OCI-LY1 (cell line): ENCODE measurements around the gene ZNF132.
"Not testable (repeated sequence)": the region's sequence is repeated elsewhere in the genome, so short reads cannot be mapped to it uniquely, and the experiment has no call there.

Experiments used
- H2AFZ ChIP-seq: fragments of 200-600 bp; sonication (generic), shearing (Covaris generic); 2 replicates; pipeline ENCODE4 v1.6.0; 2014; ENCODE audit warnings: antibody characterized with exemption, mild to moderate bottlenecking, low read length
- H3F3A ChIP-seq: fragments of 200-600 bp; sonication (generic), shearing (Covaris generic); 2 replicates; pipeline ENCODE4 v1.6.0; 2014; ENCODE audit warnings: mild to moderate bottlenecking, antibody characterized with exemption, low read length, moderate library complexity; ENCODE audit not compliant: insufficient read depth
- H3K27ac ChIP-seq: fragments of 200-600 bp; sonication (generic); 2 replicates; pipeline ENCODE4 v1.5.1; 2014; ENCODE audit warnings: low read length, mixed run types, mild to moderate bottlenecking, low read depth; ENCODE audit not compliant: poor library complexity, severe bottlenecking
- H3K27me3 ChIP-seq: fragments of 200-600 bp; sonication (generic); 2 replicates; pipeline ENCODE4 v1.6.0; 2014; ENCODE audit warnings: antibody characterized with exemption, mild to moderate bottlenecking, low read length, moderate library complexity; ENCODE audit not compliant: insufficient read depth
- H3K36me3 ChIP-seq: fragments of 200-600 bp; sonication (generic); 2 replicates; pipeline ENCODE4 v1.6.1; 2014; ENCODE audit warnings: mild to moderate bottlenecking, antibody characterized with exemption, low read length, moderate library complexity, mixed read lengths; ENCODE audit not compliant: insufficient read depth
- H3K4me1 ChIP-seq: fragments of 200-600 bp; sonication (generic); 2 replicates; pipeline ENCODE4 v1.5.1; 2014; ENCODE audit warnings: mild to moderate bottlenecking, low read length, moderate library complexity; ENCODE audit not compliant: insufficient read depth, severe bottlenecking
- H3K4me2 ChIP-seq: fragments of 200-600 bp; sonication (generic), shearing (Covaris generic); 2 replicates; pipeline ENCODE4 v1.6.1; 2014; ENCODE audit warnings: low read length
- H3K4me3 ChIP-seq: fragments of 200-600 bp; sonication (generic); 2 replicates; pipeline ENCODE4 v1.5.1; 2014; ENCODE audit warnings: low read length, low read depth, mild to moderate bottlenecking, mixed read lengths; ENCODE audit not compliant: poor library complexity, severe bottlenecking
- H3K79me2 ChIP-seq: fragments of 200-600 bp; shearing (Covaris generic); 2 replicates; pipeline ENCODE4 v1.6.1; 2016; ENCODE audit warnings: mixed run types, low read length, mixed read lengths; ENCODE audit not compliant: insufficient read depth
- H3K9ac ChIP-seq: fragments of 200-600 bp; sonication (generic), shearing (Covaris generic); 2 replicates; pipeline ENCODE4 v1.6.1; 2014; ENCODE audit warnings: mild to moderate bottlenecking, low read length, mixed read lengths
- H3K9me2 ChIP-seq: fragments of 200-600 bp; sonication (generic), shearing (Covaris generic); 2 replicates; pipeline ENCODE4 v1.6.1; 2014; ENCODE audit warnings: low read depth, mild to moderate bottlenecking, low read length, mixed read lengths
- H3K9me3 ChIP-seq: fragments of 200-600 bp; shearing (Covaris generic); 2 replicates; pipeline ENCODE4 v1.6.1; 2014; ENCODE audit warnings: low read length, mixed read lengths
- H4K20me1 ChIP-seq: fragments of 200-600 bp; sonication (generic), shearing (Covaris generic); 2 replicates; pipeline ENCODE4 v1.6.0; 2016; ENCODE audit warnings: mild to moderate bottlenecking, low read length; ENCODE audit not compliant: insufficient read depth
- CTCF ChIP-seq: fragments of 200-600 bp; sonication (generic), shearing (Covaris generic); IDR thresholded peaks from 2 replicates; pipeline ENCODE4 v1.5.1; 2017; ENCODE audit warnings: mild to moderate bottlenecking, antibody characterized with exemption, low read length, moderate library complexity, mixed read lengths
- EZH2 ChIP-seq: fragments of 200-600 bp; sonication (generic), shearing (Covaris generic); IDR thresholded peaks from 2 replicates; pipeline ENCODE4 v1.8.0; 2017; ENCODE audit warnings: borderline replicate concordance, mixed run types, mild to moderate bottlenecking, antibody characterized with exemption, low read length, moderate library complexity, mixed read lengths

The ZNF132 gene

GRCh38 chr19:58453743-58454142, 13.8 kb upstream of the ZNF132 start:
- H4K20me1 ChIP-seq: no peaks in the 10 kb centered on the region
- H3F3A ChIP-seq: no peaks in the 10 kb centered on the region
- no peak overlapping the region for H3K27ac ChIP-seq
- H3K9me2 ChIP-seq: no peaks in the 10 kb centered on the region
- peaks cover 15% of the 10 kb centered on the region for H3K4me1 ChIP-seq
- H3K9me3 ChIP-seq: 0 out of 2 replicates have a peak, but pooled peaks cover 5% of the 10 kb centered on the region
- H3K27me3 ChIP-seq: no peaks in the 10 kb centered on the region
- no peak overlapping the region for H3K4me3 ChIP-seq
- H3K79me2 ChIP-seq: no peaks in the 10 kb centered on the region
- H3K4me2 ChIP-seq: no peak overlapping the region
- no peak overlapping the region for H2AFZ ChIP-seq
- H3K36me3 ChIP-seq: peaks cover 32% of the 10 kb centered on the region
- H3K9ac ChIP-seq: no peak overlapping the region
- TF ChIP-seq EZH2: no peak
- TF ChIP-seq CTCF: no peak

GRCh38 chr19:58451358-58452101, 11.6 kb upstream of the ZNF132 start, which contains the start of gene ZNF324B:
TSS of gene ZNF324B (plus strand) at chr19:58451622. CDS start at chr19:58453702, 2,080 bp downstream.
- H3K9me2 ChIP-seq: no peaks in the 10 kb centered on the region
- no peak within 1 kb of the TSS for H3K27ac ChIP-seq
- H2AFZ ChIP-seq: peak within 1 kb of the TSS; percentile 75; the same call in 1 of the 2 replicates

GRCh38 chr19:58450856-58451357, 11.0 kb upstream of the ZNF132 start:
- TF ChIP-seq CTCF (no peak), EZH2 (no peak)
- Histone ChIP-seq H3K9ac (peak overlapping the region; percentile 46; the same call in 1 of the 2 replicates), H3K79me2 (no peaks in the 10 kb centered on the region), H3K27ac (no peak overlapping the region), H3K4me3 (peak overlapping the region; percentile 81), H3K9me2 (no peaks in the 10 kb centered on the region), H3K4me2 (peak overlapping the region; percentile 83), H2AFZ (peak overlapping the region; percentile 75; the same call in 1 of the 2 replicates), H4K20me1 (no peaks in the 10 kb centered on the region), H3F3A (no peaks in the 10 kb centered on the region), H3K9me3 (0 out of 2 replicates have a peak, but pooled peaks cover 5% of the 10 kb centered on the region), H3K27me3 (no peaks in the 10 kb centered on the region), H3K4me1 (peaks cover 15% of the 10 kb centered on the region), H3K36me3 (peaks cover 11% of the 10 kb centered on the region)

More at GRCh38 chr19:58451358-58452101, 11.6 kb upstream of the ZNF132 start, which contains the start of gene ZNF324B:
- no peaks in the 10 kb centered on the region for H3K79me2 ChIP-seq
- H3K9me3 ChIP-seq: 0 out of 2 replicates have a peak, but pooled peaks cover 5% of the 10 kb centered on the region
- H3K36me3 ChIP-seq: peaks cover 17% of the 10 kb centered on the region
- no peaks in the 10 kb centered on the region for H3K27me3 ChIP-seq
- H3K9ac ChIP-seq: peak within 1 kb of the TSS; percentile 76
- H3F3A ChIP-seq: no peaks in the 10 kb centered on the region
- H3K4me1 ChIP-seq: peaks cover 15% of the 10 kb centered on the region
- TF ChIP-seq EZH2 (no peak), CTCF (no peak; the same call in 1 of the 2 replicates)
- peak within 1 kb of the TSS; percentile 81 for H3K4me3 ChIP-seq
- peak within 1 kb of the TSS; percentile 83 for H3K4me2 ChIP-seq
- no peaks in the 10 kb centered on the region for H4K20me1 ChIP-seq

- not testable (repeated sequence) for H3F3A ChIP-seq, H3K27ac ChIP-seq, H4K20me1 ChIP-seq, H3K79me2 ChIP-seq, H3K4me3 ChIP-seq, H3K27me3 ChIP-seq, H3K9me2 ChIP-seq, H2AFZ ChIP-seq, H3K4me2 ChIP-seq, H3K9me3 ChIP-seq, H3K9ac ChIP-seq
- H3K4me1 ChIP-seq: peaks cover 15% of the 10 kb centered on the region
- peaks cover 11% of the 10 kb centered on the region for H3K36me3 ChIP-seq
Observed at GRCh38 chr19:58449980-58450379, 10.0 kb upstream of the ZNF132 start.

GRCh38 chr19:58448860-58449259, 8.9 kb upstream of the ZNF132 start:
- not testable (repeated sequence) for H3K9me2 ChIP-seq, H3K36me3 ChIP-seq, H3F3A ChIP-seq

More at GRCh38 chr19:58448860-58449259, 8.9 kb upstream of the ZNF132 start:
- H2AFZ ChIP-seq, H3K27me3 ChIP-seq, H3K4me3 ChIP-seq, H3K27ac ChIP-seq, H4K20me1 ChIP-seq, H3K9me3 ChIP-seq, H3K4me2 ChIP-seq, H3K9ac ChIP-seq, H3K79me2 ChIP-seq: not testable (repeated sequence)
- peaks cover 15% of the 10 kb centered on the region for H3K4me1 ChIP-seq
